GM10847 (cell line): Measurements from ENCODE around the gene MSX1.

Source experiments
- POLR2A ChIP-seq: IDR thresholded peaks from 2 replicates; pipeline ENCODE4 v1.6.1; 2011; ENCODE audit not compliant: insufficient read length; ENCODE audit errors: extremely low read depth

The MSX1 gene

GRCh38 chr4:4861390-4862018 lies 2.0 kb downstream of the MSX1 start:
- no peak for TF ChIP-seq POLR2A

- no peak for TF ChIP-seq POLR2A
These were observed 2.6 kb downstream of the MSX1 start for GRCh38 chr4:4862071-4862551.

GRCh38 chr4:4862665-4863482 lies 3.4 kb downstream of the MSX1 start:
- no peak for TF ChIP-seq POLR2A

- no peak for TF ChIP-seq POLR2A
These were observed 5.0 kb downstream of the MSX1 start for GRCh38 chr4:4864443-4864939.

GRCh38 chr4:4864940-4865704 lies 5.7 kb downstream of the MSX1 start:
- TF ChIP-seq POLR2A = no peak

- no peak for TF ChIP-seq POLR2A
These were observed 6.2 kb downstream of the MSX1 start for GRCh38 chr4:4865705-4866123.

GRCh38 chr4:4866124-4866865 lies 6.8 kb downstream of the MSX1 start:
- no peak for TF ChIP-seq POLR2A

GRCh38 chr4:4866866-4867374 lies 7.5 kb downstream of the MSX1 start:
- TF ChIP-seq POLR2A = no peak

GRCh38 chr4:4867375-4868039 lies 8.0 kb downstream of the MSX1 start:
- no peak for TF ChIP-seq POLR2A

- TF ChIP-seq POLR2A = no peak
These were observed 8.7 kb downstream of the MSX1 start for GRCh38 chr4:4868040-4868757.

- TF ChIP-seq POLR2A = no peak
These were observed 9.6 kb downstream of the MSX1 start for GRCh38 chr4:4868758-4869723.

GRCh38 chr4:4869731-4870571 lies 10.5 kb downstream of the MSX1 start:
- TF ChIP-seq POLR2A = no peak
